ENCODE results near the gene TNFRSF19.

DNA sequence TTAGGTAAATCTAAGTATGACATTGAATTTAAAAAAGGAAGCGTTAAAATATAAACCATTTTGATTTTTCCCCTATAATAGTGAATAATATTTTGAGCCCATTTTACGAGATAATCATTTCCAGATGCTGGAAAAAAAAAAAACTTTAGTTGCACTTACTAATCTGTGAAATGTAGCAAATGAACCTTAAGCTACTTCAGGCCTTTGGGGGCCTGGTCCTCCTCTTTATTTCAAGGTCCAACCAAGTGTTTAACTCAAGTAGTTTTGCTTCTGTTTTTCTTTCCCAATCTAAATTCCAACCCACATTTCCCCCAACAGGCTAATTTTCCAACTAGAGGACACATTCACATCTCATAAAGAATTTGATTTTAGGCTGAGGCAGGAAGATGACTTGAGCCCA is 101.2 kb downstream of the TNFRSF19 start:
- TF ChIP-seq POLR2A (IDR thresholded peaks at IDR 0.05; ENCODE audit: extremely low read depth, insufficient read length) (no peak), MYC (IDR thresholded peaks at IDR 0.05; ENCODE audit: low read depth, low read length) (no peak)
- TF ChIP-seq, protein P1, sequence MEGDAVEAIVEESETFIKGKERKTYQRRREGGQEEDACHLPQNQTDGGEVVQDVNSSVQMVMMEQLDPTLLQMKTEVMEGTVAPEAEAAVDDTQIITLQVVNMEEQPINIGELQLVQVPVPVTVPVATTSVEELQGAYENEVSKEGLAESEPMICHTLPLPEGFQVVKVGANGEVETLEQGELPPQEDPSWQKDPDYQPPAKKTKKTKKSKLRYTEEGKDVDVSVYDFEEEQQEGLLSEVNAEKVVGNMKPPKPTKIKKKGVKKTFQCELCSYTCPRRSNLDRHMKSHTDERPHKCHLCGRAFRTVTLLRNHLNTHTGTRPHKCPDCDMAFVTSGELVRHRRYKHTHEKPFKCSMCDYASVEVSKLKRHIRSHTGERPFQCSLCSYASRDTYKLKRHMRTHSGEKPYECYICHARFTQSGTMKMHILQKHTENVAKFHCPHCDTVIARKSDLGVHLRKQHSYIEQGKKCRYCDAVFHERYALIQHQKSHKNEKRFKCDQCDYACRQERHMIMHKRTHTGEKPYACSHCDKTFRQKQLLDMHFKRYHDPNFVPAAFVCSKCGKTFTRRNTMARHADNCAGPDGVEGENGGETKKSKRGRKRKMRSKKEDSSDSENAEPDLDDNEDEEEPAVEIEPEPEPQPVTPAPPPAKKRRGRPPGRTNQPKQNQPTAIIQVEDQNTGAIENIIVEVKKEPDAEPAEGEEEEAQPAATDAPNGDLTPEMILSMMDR (IDR thresholded peaks at IDR 0.05; ENCODE audit: low read depth, low read length): no peak
